Measurements from ENCODE around the gene CYYR1. TPM values are rescaled to one million over a fixed set of nuclear protein-coding genes. Genes with fewer than 3 reads are reported as not detected.

Gene CYYR1
- total and polyA plus RNA-seq, 4 donors, result 1.9 to 3.4 (median 2.2) TPM

DNA sequence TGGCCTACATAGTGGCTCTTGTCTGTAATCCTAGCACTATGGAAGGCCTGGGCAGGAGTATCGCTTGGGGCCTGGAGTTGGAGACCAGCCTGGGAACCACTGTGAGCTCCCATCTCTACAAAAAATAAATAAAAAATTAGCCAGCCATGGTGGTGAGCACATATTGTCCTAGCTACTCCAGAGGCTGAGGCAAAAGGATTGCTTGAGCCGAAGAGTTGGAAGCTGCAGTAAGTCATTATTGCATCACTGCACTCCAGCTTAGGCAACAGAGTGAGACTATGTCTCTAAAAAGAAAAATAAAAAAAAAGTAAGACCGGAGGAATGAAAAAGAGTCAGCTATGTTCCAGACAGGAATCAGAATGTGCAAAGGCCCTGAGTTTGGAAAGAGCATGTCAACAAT, 115.3 kb downstream of the CYYR1 start:
- DNase-seq (ENCODE audit: low spot score), result no peak
- no peak overlapping the region for H3K4me3 ChIP-seq (ENCODE audit: low read depth in 1 of 3, low read length in 3 of 3)
- H3K4me1 ChIP-seq (ENCODE audit: control insufficient read depth in 4 of 4, insufficient read depth in 4 of 4, low read length in 3 of 4), result no peaks in the 10 kb centered on the region
- peaks cover 0 to 2% (median 0%) of the 10 kb centered on the region in 4 donors for H3K27me3 ChIP-seq (ENCODE audit: control insufficient read depth in 4 of 4, insufficient read depth in 4 of 4, low read length in 3 of 4)
- H3K36me3 ChIP-seq (ENCODE audit: control insufficient read depth in 4 of 4, insufficient read depth in 3 of 4, low read depth in 1 of 4, low read length in 3 of 4), result no peaks in the 10 kb centered on the region
- TF ChIP-seq HNF4G (IDR thresholded peaks at IDR 0.05) (no peak), GABPA (IDR thresholded peaks at IDR 0.05 in 1 of 2, conservative IDR thresholded peaks at IDR 0.05 in 1 of 2) (no peak), RXRA (IDR thresholded peaks at IDR 0.05) (no peak), FOXA1 (IDR thresholded peaks at IDR 0.05) (no peak), REST (IDR thresholded peaks at IDR 0.05) (no peak), SP1 (IDR thresholded peaks at IDR 0.05) (no peak), RAD21 (IDR thresholded peaks at IDR 0.05) (no peak), EGR1 (IDR thresholded peaks at IDR 0.05; ENCODE audit: low read depth in 2 of 2) (no peak), FOXA2 (IDR thresholded peaks at IDR 0.05) (no peak), MAX (IDR thresholded peaks at IDR 0.05) (no peak), ATF3 (IDR thresholded peaks at IDR 0.05) (no peak), TAF1 (conservative IDR thresholded peaks at IDR 0.05) (no peak), YY1 (IDR thresholded peaks at IDR 0.05) (no peak), CTCF (IDR thresholded peaks at IDR 0.05; ENCODE audit: low read depth, low read length, missing input control) (no peak), NR2F2 (IDR thresholded peaks at IDR 0.05) (no peak), JUND (IDR thresholded peaks at IDR 0.05) (no peak)
- TF ChIP-seq, protein P1, sequence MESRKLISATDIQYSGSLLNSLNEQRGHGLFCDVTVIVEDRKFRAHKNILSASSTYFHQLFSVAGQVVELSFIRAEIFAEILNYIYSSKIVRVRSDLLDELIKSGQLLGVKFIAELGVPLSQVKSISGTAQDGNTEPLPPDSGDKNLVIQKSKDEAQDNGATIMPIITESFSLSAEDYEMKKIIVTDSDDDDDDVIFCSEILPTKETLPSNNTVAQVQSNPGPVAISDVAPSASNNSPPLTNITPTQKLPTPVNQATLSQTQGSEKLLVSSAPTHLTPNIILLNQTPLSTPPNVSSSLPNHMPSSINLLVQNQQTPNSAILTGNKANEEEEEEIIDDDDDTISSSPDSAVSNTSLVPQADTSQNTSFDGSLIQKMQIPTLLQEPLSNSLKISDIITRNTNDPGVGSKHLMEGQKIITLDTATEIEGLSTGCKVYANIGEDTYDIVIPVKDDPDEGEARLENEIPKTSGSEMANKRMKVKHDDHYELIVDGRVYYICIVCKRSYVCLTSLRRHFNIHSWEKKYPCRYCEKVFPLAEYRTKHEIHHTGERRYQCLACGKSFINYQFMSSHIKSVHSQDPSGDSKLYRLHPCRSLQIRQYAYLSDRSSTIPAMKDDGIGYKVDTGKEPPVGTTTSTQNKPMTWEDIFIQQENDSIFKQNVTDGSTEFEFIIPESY (IDR thresholded peaks at IDR 0.05), result no peak
- no peak overlapping the region for H3K27ac ChIP-seq (ENCODE audit: low read depth in 1 of 2, low read length in 2 of 2)
- H3K9ac ChIP-seq (ENCODE audit: low read depth in 1 of 2, low read length in 2 of 2), result no peak overlapping the region
- no peaks in the 10 kb centered on the region for H3K9me3 ChIP-seq (ENCODE audit: control insufficient read depth in 4 of 4, low read length in 3 of 4)
- WGBS, result 92% methylated on average over 3 of the region's 3 CpGs

GRCh38 chr21:26453267-26453666, 119.8 kb downstream of the CYYR1 start:
- no peak for TF ChIP-seq SP1 (IDR thresholded peaks at IDR 0.05)
- TF ChIP-seq EGR1 (IDR thresholded peaks at IDR 0.05; ENCODE audit: low read depth in 2 of 2), result no peak
- TF ChIP-seq JUND (IDR thresholded peaks at IDR 0.05), result no peak
- TF ChIP-seq FOXA2 (IDR thresholded peaks at IDR 0.05), result no peak
- TF ChIP-seq CTCF (IDR thresholded peaks at IDR 0.05; ENCODE audit: low read depth, low read length, missing input control), result no peak
- TF ChIP-seq YY1 (IDR thresholded peaks at IDR 0.05), result no peak
- no peak overlapping the region for H3K27ac ChIP-seq (ENCODE audit: low read depth in 1 of 2, low read length in 2 of 2)
- H3K4me3 ChIP-seq (ENCODE audit: low read depth in 1 of 3, low read length in 3 of 3), result no peak overlapping the region
- H3K36me3 ChIP-seq (ENCODE audit: control insufficient read depth in 4 of 4, insufficient read depth in 3 of 4, low read depth in 1 of 4, low read length in 3 of 4), result no peaks in the 10 kb centered on the region
- H3K27me3 ChIP-seq (ENCODE audit: control insufficient read depth in 4 of 4, insufficient read depth in 4 of 4, low read length in 3 of 4), result peaks cover 0 to 3% (median 0%) of the 10 kb centered on the region in 4 donors
- DNase-seq (ENCODE audit: low spot score), result no peak
- no peaks in the 10 kb centered on the region for H3K9me3 ChIP-seq (ENCODE audit: control insufficient read depth in 4 of 4, low read length in 3 of 4)
- no peaks in the 10 kb centered on the region for H3K4me1 ChIP-seq (ENCODE audit: control insufficient read depth in 4 of 4, insufficient read depth in 4 of 4, low read length in 3 of 4)
- no peak overlapping the region for H3K9ac ChIP-seq (ENCODE audit: low read depth in 1 of 2, low read length in 2 of 2)
- WGBS, result 75% methylated on average over 5 of the region's 5 CpGs

Data from liver (tissue), 9 donors.